HepG2 (cell line): ENCODE results near the gene TECTB. TPM values are rescaled to one million over a fixed set of nuclear protein-coding genes. Genes with fewer than 3 reads are reported as not detected.

Source experiments
- ATAC-seq: fragments of 200-7000 bp; cut with Tn5 transposase; 3 replicates; pipeline ENCODE4 v1.9.1; 2020; ENCODE audit warnings: mild to moderate bottlenecking, moderate library complexity
- BruUV-seq: library from RNA; stranded (reverse); fragments of 400-500 nt; replicated peaks from 2 replicates; lab custom pipeline; 2021; lab: Mats Ljungman, UMichigan
- CTCF ChIA-PET: fragments of 300-600 bp; formaldehyde crosslinking; extraction: SDS; loops from one replicate; lab custom pipeline; 2021; ENCODE audit warnings: low total read pairs, inconsistent platforms, low intra/inter-chr PET ratio; lab: Yijun Ruan, JAX
- POLR2A ChIA-PET: fragments of 350-600 bp; sonication (Branson Sonifier 250); formaldehyde crosslinking; loops from one replicate; lab custom pipeline; 2020; ENCODE audit warnings: antibody characterized with exemption, inconsistent platforms; lab: Yijun Ruan, JAX
- DNase-seq: peaks from one replicate; pipeline ENCODE4 v3.0.0-alpha.2; 2015; ENCODE audit warnings: low spot score
- FAIRE-seq: peaks from 3 replicates; lab custom pipeline; 2011; peaks lifted over from hg19 to GRCh38; lab: Jason Lieb, UNC
- H2AFZ ChIP-seq: one replicate; pipeline ENCODE4 v1.6.1; 2011; ENCODE audit warnings: low read length, inconsistent platforms
- H3K27ac ChIP-seq: fragments of 300-600 bp; 3 replicates; pipeline ENCODE4 v1.8.0; 2011; ENCODE audit warnings: mixed run types, mild to moderate bottlenecking, mixed read lengths, low read length, inconsistent platforms; ENCODE audit not compliant: insufficient read depth; ENCODE audit errors: extremely low read length
- H3K27me3 ChIP-seq, 2 experiments: fragments of 200-600 bp in 1 of 2; 2 replicates in 1 of 2; 3 replicates in 1 of 2; pipeline versions ENCODE4 v1.6.0 to v1.8.0; 2011; ENCODE audit warnings: low read length in 2 of 2, mild to moderate bottlenecking in 2 of 2, moderate library complexity in 2 of 2, inconsistent platforms in 1 of 2; ENCODE audit not compliant: insufficient read depth in 2 of 2, control insufficient read depth in 1 of 2
- H3K36me3 ChIP-seq, 2 experiments: fragments of 200-600 bp in 1 of 2; replicated peaks in 1 of 2; 2 replicates in 1 of 2; 3 replicates in 1 of 2; pipeline versions ENCODE4 v1.5.1 to v1.8.0; 2011; ENCODE audit warnings: low read length in 2 of 2, inconsistent platforms in 1 of 2; ENCODE audit not compliant: insufficient read depth in 2 of 2, control insufficient read depth in 1 of 2
- H3K4me1 ChIP-seq: 2 replicates; pipeline ENCODE4 v1.5.1; 2012; ENCODE audit warnings: low read length, inconsistent platforms; ENCODE audit not compliant: insufficient read depth
- H3K4me2 ChIP-seq: 2 replicates; pipeline ENCODE4 v1.6.0; 2011; ENCODE audit warnings: low read depth, low read length, inconsistent platforms
- H3K4me3 ChIP-seq, 3 experiments: fragments of 200-600 bp in 1 of 3; sonication (generic), shearing (Covaris generic) in 1 of 3; replicated peaks in 1 of 3; 2 replicates each; pipeline ENCODE4 v1.5.1; 2011 to 2016; ENCODE audit warnings: low read length in 3 of 3, inconsistent platforms in 2 of 3, low read depth in 2 of 3, mild to moderate bottlenecking in 2 of 3, control low read depth in 1 of 3, mixed read lengths in 1 of 3; ENCODE audit not compliant: insufficient read depth in 1 of 3
- H3K79me2 ChIP-seq: one replicate; pipeline ENCODE4 v1.6.1; 2011; ENCODE audit warnings: low read length, inconsistent platforms; ENCODE audit not compliant: insufficient read depth
- H3K9ac ChIP-seq: 2 replicates; pipeline ENCODE4 v1.6.0; 2011; ENCODE audit warnings: mild to moderate bottlenecking, low read depth, low read length, inconsistent platforms; ENCODE audit not compliant: insufficient read depth
- H3K9me3 ChIP-seq: 2 replicates; pipeline ENCODE4 v1.5.1; 2012; ENCODE audit warnings: mild to moderate bottlenecking, low read length
- H4K20me1 ChIP-seq: 2 replicates; pipeline ENCODE4 v1.6.0; 2011; ENCODE audit warnings: inconsistent platforms, mild to moderate bottlenecking, low read length, moderate library complexity; ENCODE audit not compliant: insufficient read depth
- ATAD3A ChIP-seq: sonication (generic); formaldehyde crosslinking; IDR thresholded peaks from 2 replicates; pipeline ENCODE4 v1.4.0; 2020; ENCODE audit warnings: missing genetic modification reagents
- ATF4 ChIP-seq, 2 experiments: fragments of 450-650 bp in 1 of 2; sonication (generic) in 1 of 2; formaldehyde crosslinking; IDR thresholded peaks; 2 replicates each; pipeline versions ENCODE4 v1.5.0 to v1.8.0; 2020 to 2022; ENCODE audit warnings: mild to moderate bottlenecking in 1 of 2, missing genetic modification reagents in 1 of 2
- ELF1 ChIP-seq: sonication (generic); formaldehyde crosslinking; IDR thresholded peaks from 2 replicates; pipeline ENCODE4 v1.4.0; 2020; ENCODE audit warnings: missing genetic modification reagents
- FOSL2 ChIP-seq: sonication (generic); formaldehyde crosslinking; IDR thresholded peaks from 2 replicates; pipeline ENCODE4 v1.4.0; 2020; ENCODE audit warnings: missing genetic modification reagents
- HDAC2 ChIP-seq: sonication (generic); formaldehyde crosslinking; IDR thresholded peaks from 2 replicates; pipeline ENCODE4 v1.4.0; 2020; ENCODE audit warnings: missing genetic modification reagents
- IRF2 ChIP-seq: IDR thresholded peaks from 2 replicates; pipeline ENCODE4 v1.6.1; 2018; ENCODE audit warnings: missing genetic modification reagents, missing compliant biosample characterization
- JUN ChIP-seq: sonication (generic); formaldehyde crosslinking; IDR thresholded peaks from 2 replicates; pipeline ENCODE4 v1.4.0; 2020; ENCODE audit warnings: mild to moderate bottlenecking, missing genetic modification reagents
- KDM6A ChIP-seq: IDR thresholded peaks from 2 replicates; pipeline ENCODE4 v1.6.1; 2016; ENCODE audit warnings: low read depth
- MAFF ChIP-seq: IDR thresholded peaks from 2 replicates; pipeline ENCODE4 v1.6.1; 2011; ENCODE audit warnings: low read depth, low read length, improper control_type of control experiment
- MED13 ChIP-seq: sonication (generic); formaldehyde crosslinking; IDR thresholded peaks from 2 replicates; pipeline ENCODE4 v1.5.0; 2020; ENCODE audit warnings: missing genetic modification reagents
- NFATC3 ChIP-seq: sonication (generic); formaldehyde crosslinking; IDR thresholded peaks from 2 replicates; pipeline ENCODE4 v1.5.1; 2020; ENCODE audit warnings: mild to moderate bottlenecking, missing genetic modification reagents
- SAP130 ChIP-seq: IDR thresholded peaks from 2 replicates; pipeline ENCODE4 v1.6.1; 2016; ENCODE audit warnings: low read depth
- SYNCRIP ChIP-seq: fragments of 200-400 bp; formaldehyde crosslinking; IDR thresholded peaks from 2 replicates; pipeline ENCODE4 v1.6.1; 2018; ENCODE audit warnings: mild to moderate bottlenecking, low read depth, low read length; ENCODE audit not compliant: insufficient read depth
- ZBTB7A ChIP-seq: sonication (generic); formaldehyde crosslinking; IDR thresholded peaks from 2 replicates; pipeline ENCODE4 v1.8.0; 2022; ENCODE audit warnings: mild to moderate bottlenecking, missing genetic modification reagents
- ZFP41 ChIP-seq: sonication (generic); formaldehyde crosslinking; IDR thresholded peaks from 2 replicates; pipeline ENCODE4 v1.4.0; 2020; ENCODE audit warnings: mild to moderate bottlenecking, missing genetic modification reagents, borderline replicate concordance
- ZNF263 ChIP-seq: sonication (generic); formaldehyde crosslinking; IDR thresholded peaks from 2 replicates; pipeline ENCODE4 v1.4.0; 2020; ENCODE audit warnings: missing genetic modification reagents
- ZNF775 ChIP-seq: sonication (generic); formaldehyde crosslinking; IDR thresholded peaks from 2 replicates; pipeline ENCODE4 v1.4.0; 2020; ENCODE audit warnings: missing genetic modification reagents, mild to moderate bottlenecking, moderate library complexity, borderline replicate concordance
- WGBS: methylation state at CpG from one replicate; pipeline ENCODE4 v1.1.6; 2017; ENCODE audit warnings: low lambda C conversion rate; 5-methylcytosine and 5-hydroxymethylcytosine counted together
- in situ Hi-C: cut with HindIII; loops from 2 replicates; pipeline ENCODE4 v1.10.0; 2017; ENCODE audit warnings: low pct_unique_long_range_greater_than_20kb; ENCODE audit not compliant: extremely low pct_ligation_motif_present
- intact Hi-C: fragments of 100-400 bp; cut with micrococcal nuclease; formaldehyde crosslinking; loops from one replicate; pipeline ENCODE4 v1.10.0; 2022; ENCODE audit not compliant: unreplicated experiment
- polyA plus RNA-seq, 8 experiments: library from polyadenylated mRNA; depleted of rRNA in 3 of 8; stranded (reverse) in 7 of 8; unstranded in 1 of 8; fragments of >200 nt; fragmentation: Illumina TruSeq in 4 of 8; extraction: Trizol in 4 of 8; gene quantifications; 2 replicates each; pipeline versions ENCODE4 v1.2.1 to v1.2.3, GENCODE V29; 2011 to 2016; ENCODE audit warnings: low read depth in 4 of 8, missing spikeins in 1 of 8, mixed read lengths in 1 of 8; ENCODE audit not compliant: insufficient read depth in 1 of 8
- total RNA-seq, 5 experiments: library from RNA; depleted of rRNA; stranded (reverse); fragments of >200 nt; fragmentation: Illumina TruSeq; extraction: Trizol; gene quantifications; 2 replicates each; pipeline ENCODE4 v1.2.3, GENCODE V29; 2016; ENCODE audit warnings: low read depth in 1 of 5
- TF ChIP-seq, protein P1 (sequence below): sonication (generic); formaldehyde crosslinking; IDR thresholded peaks from 2 replicates; pipeline ENCODE4 v1.4.0; 2020; ENCODE audit warnings: missing genetic modification reagents

TECTB gene
- total and polyA plus RNA-seq, 2 of the 13 experiments (the other 11 are each of a cell fraction or from before 2014, with no cell fraction given): 0.78 to 1.8 TPM

- peak in 1 of 2 experiments; percentile 96; a peak in 2 of 4 replicates for TF ChIP-seq ATF4 (CRISPR knock-in tag; IDR thresholded peaks at IDR 0.05)
- TF ChIP-seq HDAC2 (CRISPR knock-in tag): peak; percentile 100
- TF ChIP-seq ZNF263 (CRISPR knock-in tag): 0 out of 2 replicates have a peak, but pooled peaks have one; percentile 60
Measured at GRCh38 chr10:112261281-112261822, 21.8 kb upstream of the TECTB start (continued).

DNA sequence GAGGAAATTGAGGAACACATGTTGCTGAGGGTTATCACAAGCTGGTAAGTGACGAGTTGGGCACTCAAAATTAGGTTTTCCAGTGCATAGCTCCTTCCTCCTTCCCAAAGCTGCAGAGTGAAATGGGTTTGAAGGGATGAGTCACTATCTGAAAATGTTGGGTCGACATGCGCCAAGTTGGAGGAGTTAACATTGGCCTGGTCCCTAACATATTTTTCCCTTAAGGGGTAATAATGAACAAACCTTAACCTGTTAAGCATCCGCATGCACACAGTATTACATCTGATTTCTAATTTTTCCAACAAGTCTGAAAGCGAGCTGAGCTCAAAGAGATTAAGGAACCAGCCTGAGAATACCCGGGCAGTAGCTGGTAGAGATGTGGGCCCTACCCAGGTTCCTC is 20.7 kb upstream of the TECTB start:
- H3K79me2 ChIP-seq: no peaks in the 10 kb centered on the region
- BruUV-seq: no TSS peak
- no peak overlapping the region for H3K4me3 ChIP-seq
- peaks cover 88% of the 10 kb centered on the region for H3K4me1 ChIP-seq
- DNase-seq (no peak), FAIRE-seq (no peak), ATAC-seq (no peak)
- H3K27me3 ChIP-seq: no peaks in the 10 kb centered on the region
- ChIA-PET CTCF (no interaction called here), POLR2A (interaction anchor here (1.8 to 4.8 kb wide), 5 partner anchors 8 to 41 kb away, joined by 11 to 189 read pairs (median 63); no protein-coding TSS in a partner anchor)
- WGBS: over 99% methylated on average over 6 of the region's 6 CpGs
- peak overlapping the region; percentile 65; the same call in 1 of the 2 replicates for H3K9ac ChIP-seq
- H3K36me3 ChIP-seq: no peaks in the 10 kb centered on the region
- no peak overlapping the region for H2AFZ ChIP-seq
- intact Hi-C loops (no loop called here), in situ Hi-C loops (no loop called here)
- peak overlapping the region; percentile 41; the same call in 1 of the 2 replicates for H3K4me2 ChIP-seq
- no peaks in the 10 kb centered on the region for H4K20me1 ChIP-seq
- peaks cover 9% of the 10 kb centered on the region for H3K9me3 ChIP-seq
- H3K27ac ChIP-seq: peak overlapping the region; percentile 98
- TF ChIP-seq, protein P1, sequence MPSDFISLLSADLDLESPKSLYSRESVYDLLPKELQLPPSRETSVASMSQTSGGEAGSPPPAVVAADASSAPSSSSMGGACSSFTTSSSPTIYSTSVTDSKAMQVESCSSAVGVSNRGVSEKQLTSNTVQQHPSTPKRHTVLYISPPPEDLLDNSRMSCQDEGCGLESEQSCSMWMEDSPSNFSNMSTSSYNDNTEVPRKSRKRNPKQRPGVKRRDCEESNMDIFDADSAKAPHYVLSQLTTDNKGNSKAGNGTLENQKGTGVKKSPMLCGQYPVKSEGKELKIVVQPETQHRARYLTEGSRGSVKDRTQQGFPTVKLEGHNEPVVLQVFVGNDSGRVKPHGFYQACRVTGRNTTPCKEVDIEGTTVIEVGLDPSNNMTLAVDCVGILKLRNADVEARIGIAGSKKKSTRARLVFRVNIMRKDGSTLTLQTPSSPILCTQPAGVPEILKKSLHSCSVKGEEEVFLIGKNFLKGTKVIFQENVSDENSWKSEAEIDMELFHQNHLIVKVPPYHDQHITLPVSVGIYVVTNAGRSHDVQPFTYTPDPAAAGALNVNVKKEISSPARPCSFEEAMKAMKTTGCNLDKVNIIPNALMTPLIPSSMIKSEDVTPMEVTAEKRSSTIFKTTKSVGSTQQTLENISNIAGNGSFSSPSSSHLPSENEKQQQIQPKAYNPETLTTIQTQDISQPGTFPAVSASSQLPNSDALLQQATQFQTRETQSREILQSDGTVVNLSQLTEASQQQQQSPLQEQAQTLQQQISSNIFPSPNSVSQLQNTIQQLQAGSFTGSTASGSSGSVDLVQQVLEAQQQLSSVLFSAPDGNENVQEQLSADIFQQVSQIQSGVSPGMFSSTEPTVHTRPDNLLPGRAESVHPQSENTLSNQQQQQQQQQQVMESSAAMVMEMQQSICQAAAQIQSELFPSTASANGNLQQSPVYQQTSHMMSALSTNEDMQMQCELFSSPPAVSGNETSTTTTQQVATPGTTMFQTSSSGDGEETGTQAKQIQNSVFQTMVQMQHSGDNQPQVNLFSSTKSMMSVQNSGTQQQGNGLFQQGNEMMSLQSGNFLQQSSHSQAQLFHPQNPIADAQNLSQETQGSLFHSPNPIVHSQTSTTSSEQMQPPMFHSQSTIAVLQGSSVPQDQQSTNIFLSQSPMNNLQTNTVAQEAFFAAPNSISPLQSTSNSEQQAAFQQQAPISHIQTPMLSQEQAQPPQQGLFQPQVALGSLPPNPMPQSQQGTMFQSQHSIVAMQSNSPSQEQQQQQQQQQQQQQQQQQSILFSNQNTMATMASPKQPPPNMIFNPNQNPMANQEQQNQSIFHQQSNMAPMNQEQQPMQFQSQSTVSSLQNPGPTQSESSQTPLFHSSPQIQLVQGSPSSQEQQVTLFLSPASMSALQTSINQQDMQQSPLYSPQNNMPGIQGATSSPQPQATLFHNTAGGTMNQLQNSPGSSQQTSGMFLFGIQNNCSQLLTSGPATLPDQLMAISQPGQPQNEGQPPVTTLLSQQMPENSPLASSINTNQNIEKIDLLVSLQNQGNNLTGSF (CRISPR knock-in tag): no peak
- TF ChIP-seq FOSL2 (CRISPR knock-in tag): peak; percentile 43; the same call in 1 of the 2 replicates
- TF ChIP-seq ZNF775 (CRISPR knock-in tag): no peak
- TF ChIP-seq ZFP41 (CRISPR knock-in tag): no peak
- TF ChIP-seq KDM6A (CRISPR knock-in tag): no peak
- TF ChIP-seq IRF2 (CRISPR knock-in tag): no peak
- TF ChIP-seq MED13: no peak
- TF ChIP-seq SYNCRIP: no peak
- TF ChIP-seq ATAD3A: no peak
- TF ChIP-seq ELF1 (CRISPR knock-in tag): no peak
- TF ChIP-seq MAFF: no peak
- TF ChIP-seq NFATC3: no peak
- TF ChIP-seq JUN (CRISPR knock-in tag): no peak
- TF ChIP-seq ZBTB7A (CRISPR knock-in tag): no peak
- no peak for TF ChIP-seq SAP130 (CRISPR knock-in tag)
